ENCODE results near the gene FOXP1. TPM values are rescaled to one million over a fixed set of nuclear protein-coding genes. Genes with fewer than 3 reads are reported as not detected.

FOXP1 gene
- total and polyA plus RNA-seq, 2 of the 8 experiments (the other 6 are each of a cell fraction or from before 2014, with no cell fraction given): 13.9 to 25.4 TPM

DNA sequence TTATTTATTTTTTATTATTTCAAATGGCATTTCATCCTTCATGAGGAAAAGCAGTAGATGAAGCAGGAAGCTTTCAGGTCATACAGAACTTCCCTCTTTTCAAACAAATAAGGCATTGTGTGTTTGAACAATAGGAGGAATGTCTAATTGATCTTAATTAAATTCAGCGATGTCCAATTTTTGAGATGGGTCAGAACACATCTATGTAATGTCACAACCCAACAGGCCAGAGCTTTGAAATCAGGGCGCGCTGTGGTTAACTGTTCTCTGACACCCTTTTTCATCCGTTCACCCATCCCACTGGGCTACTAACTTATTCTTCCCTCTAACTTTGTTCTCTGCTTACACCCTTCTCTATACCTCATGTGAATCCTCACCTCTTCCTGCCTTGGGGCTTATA lies 510.5 kb downstream of the FOXP1 start (continued):
- TF ChIP-seq, protein P1, sequence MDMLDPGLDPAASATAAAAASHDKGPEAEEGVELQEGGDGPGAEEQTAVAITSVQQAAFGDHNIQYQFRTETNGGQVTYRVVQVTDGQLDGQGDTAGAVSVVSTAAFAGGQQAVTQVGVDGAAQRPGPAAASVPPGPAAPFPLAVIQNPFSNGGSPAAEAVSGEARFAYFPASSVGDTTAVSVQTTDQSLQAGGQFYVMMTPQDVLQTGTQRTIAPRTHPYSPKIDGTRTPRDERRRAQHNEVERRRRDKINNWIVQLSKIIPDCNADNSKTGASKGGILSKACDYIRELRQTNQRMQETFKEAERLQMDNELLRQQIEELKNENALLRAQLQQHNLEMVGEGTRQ (IDR thresholded peaks at IDR 0.05; ENCODE audit: low read length): no peak
- no peak for TF ChIP-seq TBP (IDR thresholded peaks at IDR 0.05; ENCODE audit: low read depth, low read length)

Data from H1 (cell line).